Stimulated activated CD4-positive, alpha-beta T cell treated with anti-CD3 and anti-CD28 coated beads, Interleukin-2, amount 100 ng/mL, for 48 hours (primary cell): ENCODE results near the gene B3GNT8.
"Not testable (repeated sequence)": the region's sequence is repeated elsewhere in the genome, so short reads cannot be mapped to it uniquely, and the experiment has no call there.

Experiments
- DNase-seq, 2 donors: peaks; one replicate each; pipeline ENCODE4 v3.0.0-alpha.2; 2020

The B3GNT8 gene

DNA sequence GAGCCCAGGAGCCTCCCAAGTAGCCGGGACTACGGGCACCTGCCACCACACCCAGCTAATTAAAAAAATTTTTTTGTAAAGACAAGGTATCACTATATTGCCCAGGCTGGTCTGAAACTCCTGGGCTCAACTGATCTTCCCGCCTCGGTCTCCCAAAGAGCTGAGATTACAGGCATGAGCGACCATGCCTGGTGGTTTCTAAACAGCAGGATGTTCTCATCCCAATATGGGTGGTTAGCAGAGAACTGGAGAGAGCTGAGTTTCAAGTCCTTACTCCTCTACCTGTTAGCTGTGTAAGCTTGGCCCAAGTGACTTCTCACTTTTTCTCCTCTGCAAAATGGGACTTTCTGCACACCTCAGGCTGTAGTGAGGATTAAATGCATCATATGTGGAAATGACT, 42.8 kb downstream of the B3GNT8 start:
- DNase-seq, result no peak

- DNase-seq, result not testable (repeated sequence)
These were observed 45.6 kb downstream of the B3GNT8 start for GRCh38 chr19:41381536-41381935.

DNA sequence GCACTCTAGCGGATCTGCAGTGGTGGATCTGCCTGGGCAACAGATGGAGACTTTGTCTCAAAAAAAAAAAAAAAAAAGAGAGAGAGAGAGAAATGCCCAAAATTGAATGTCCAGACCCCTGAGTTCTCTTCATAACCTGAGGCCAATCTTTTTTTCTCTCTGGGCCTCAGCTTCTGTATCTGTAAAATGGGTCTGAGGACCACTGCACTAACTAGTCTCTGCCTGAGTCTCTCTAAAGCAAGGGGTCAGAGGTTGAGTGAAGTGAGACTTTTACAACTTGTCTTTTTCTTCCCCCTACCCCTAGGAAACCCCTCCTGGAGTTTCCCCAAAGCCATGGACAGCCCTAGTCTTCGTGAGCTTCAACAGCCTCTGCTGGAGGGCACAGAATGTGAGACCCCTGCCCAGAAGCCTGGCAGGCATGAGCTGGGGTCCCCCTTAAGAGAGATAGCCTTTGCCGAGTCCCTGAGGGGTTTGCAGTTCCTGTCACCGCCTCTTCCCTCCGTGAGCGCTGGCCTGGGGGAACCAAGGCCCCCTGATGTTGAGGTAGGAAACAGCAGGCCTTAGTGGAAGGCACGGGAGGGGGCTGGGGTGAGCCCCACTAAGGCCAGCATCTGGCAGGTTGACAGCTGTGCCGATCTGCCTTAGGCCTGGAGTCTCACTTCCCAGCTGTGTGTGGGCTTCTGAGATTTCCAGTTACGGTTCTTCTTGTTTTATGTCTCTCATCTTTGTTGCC, 49.0 kb downstream of the B3GNT8 start:
- DNase-seq, result no peak

DNA sequence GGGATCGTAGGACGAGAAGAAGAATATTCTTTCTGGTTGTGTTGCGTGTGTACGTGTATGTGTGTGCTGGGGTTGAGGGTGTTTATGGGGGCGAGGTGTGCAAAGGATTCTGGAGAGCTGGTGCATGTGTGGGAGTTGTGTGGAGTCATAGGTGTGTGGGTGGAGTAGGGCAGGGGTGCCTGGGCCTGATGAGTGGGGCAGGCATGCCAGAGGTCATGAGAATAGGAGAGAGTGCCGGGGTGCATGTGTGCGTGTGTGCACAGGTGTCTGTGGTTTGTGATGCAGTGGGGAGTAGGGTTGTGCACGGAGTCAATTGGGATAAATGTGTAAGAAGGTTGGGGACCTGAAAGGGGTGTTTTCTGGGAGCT, 50.2 kb downstream of the B3GNT8 start:
- DNase-seq, result no peak

- no peak for DNase-seq
These were observed 50.8 kb downstream of the B3GNT8 start, which contains the start of gene TMEM91 for GRCh38 chr19:41376241-41376997. Gene TMEM91, plus strand, starts transcription at chr19:41376533. Its CDS starts 1,777 bp downstream, at chr19:41378310.
